CD4-positive, alpha-beta memory T cell (primary cell): ENCODE data around the gene OMD. TPM values are rescaled to one million over a fixed set of nuclear protein-coding genes. Genes with fewer than 3 reads are reported as not detected.

Experiments used
- CTCF ChIA-PET: fragments of 350-600 bp; sonication (Branson Sonifier 250); formaldehyde crosslinking; loops from one replicate; lab custom pipeline; 2021; ENCODE audit warnings: inconsistent platforms; ENCODE audit not compliant: partially characterized antibody; lab: Charles Lee
- POLR2A ChIA-PET: fragments of 350-600 bp; sonication (Branson Sonifier 250); formaldehyde crosslinking; loops from one replicate; lab custom pipeline; 2021; ENCODE audit not compliant: partially characterized antibody; lab: Charles Lee
- DNase-seq, 5 donors: peaks; one replicate each; pipeline versions ENCODE4 v3.0.0 to v3.0.0-alpha.2; 2020 to 2022; ENCODE audit warnings: mixed read lengths in 1 of 5
- H3K27ac ChIP-seq: one replicate; pipeline ENCODE4 v1.7.0; 2013; ENCODE audit warnings: low read depth, low read length
- H3K27me3 ChIP-seq: 2 replicates; pipeline ENCODE4 v1.7.0; 2013; ENCODE audit warnings: mild to moderate bottlenecking, low read length, moderate library complexity; ENCODE audit not compliant: insufficient read depth
- H3K36me3 ChIP-seq: 2 replicates; pipeline ENCODE4 v1.7.0; 2013; ENCODE audit warnings: mild to moderate bottlenecking, low read length, moderate library complexity; ENCODE audit not compliant: insufficient read depth
- H3K4me1 ChIP-seq: 2 replicates; pipeline ENCODE4 v1.7.0; 2013; ENCODE audit warnings: mild to moderate bottlenecking, low read length, moderate library complexity; ENCODE audit not compliant: insufficient read depth
- H3K4me3 ChIP-seq, 2 donors: one replicate each; pipeline ENCODE4 v1.7.0; 2013; ENCODE audit warnings: low read length in 2 of 2, mild to moderate bottlenecking in 1 of 2
- H3K9me3 ChIP-seq, 2 donors: one replicate each; pipeline ENCODE4 v1.7.0; 2013; ENCODE audit warnings: low read length in 2 of 2, control low read depth in 1 of 2; ENCODE audit not compliant: control insufficient read depth in 1 of 2
- H3K27ac Mint-ChIP-seq, 7 donors: one replicate each; pipeline ENCODE4 v1.8.0; 2020 to 2021; ENCODE audit warnings: mixed read lengths in 7 of 7, mild to moderate bottlenecking in 6 of 7, inconsistent platforms in 3 of 7, moderate library complexity in 3 of 7
- H3K27me3 Mint-ChIP-seq, 2 donors: one replicate each; pipeline ENCODE4 v1.8.0; 2020 to 2021; ENCODE audit warnings: mixed read lengths in 2 of 2
- H3K36me3 Mint-ChIP-seq, 2 donors: one replicate each; pipeline ENCODE4 v1.8.0; 2020 to 2021; ENCODE audit warnings: mixed read lengths in 2 of 2, inconsistent platforms in 1 of 2, mild to moderate bottlenecking in 1 of 2
- H3K4me1 Mint-ChIP-seq, 4 donors: one replicate each; pipeline ENCODE4 v1.8.0; 2020 to 2021; ENCODE audit warnings: mixed read lengths in 4 of 4, mild to moderate bottlenecking in 1 of 4
- H3K4me3 Mint-ChIP-seq, 8 donors: one replicate each; pipeline ENCODE4 v1.8.0; 2020 to 2021; ENCODE audit warnings: mixed read lengths in 8 of 8, mild to moderate bottlenecking in 7 of 8, moderate library complexity in 6 of 8, inconsistent platforms in 3 of 8
- H3K9me3 Mint-ChIP-seq, 8 donors: one replicate each; pipeline ENCODE4 v1.8.0; 2020 to 2021; ENCODE audit warnings: mixed read lengths in 8 of 8, mild to moderate bottlenecking in 5 of 8, inconsistent platforms in 3 of 8, moderate library complexity in 1 of 8
- intact Hi-C: fragments of 100-400 bp; cut with micrococcal nuclease; formaldehyde crosslinking; loops from one replicate; pipeline ENCODE4 v1.15.1; 2023
- polyA plus RNA-seq, 2 donors: library from polyadenylated mRNA; unstranded; fragments of 300-500 nt; fragmentation: Illumina TruSeq; gene quantifications; one replicate each; pipeline ENCODE4 v1.2.3, GENCODE V29; 2021
- total RNA-seq, 2 experiments: library from RNA; stranded (reverse); gene quantifications; one replicate each; pipeline ENCODE4 v1.2.3, GENCODE V29; 2021

OMD gene
- total and polyA plus RNA-seq, 4 experiments from 2014 or later = 0.07 to 0.09 TPM; not detected in 2

- intact Hi-C loops = no loop called here
- ChIA-PET CTCF (no interaction called here), POLR2A (no interaction called here)
- Mint-ChIP-seq H3K27ac (no peak overlapping the region), H3K4me1 (peaks cover 0 to 2% (median 0%) of the 10 kb centered on the region in 4 donors), H3K4me3 (no peak overlapping the region), H3K36me3 (no peaks in the 10 kb centered on the region), H3K9me3 (no peaks in the 10 kb centered on the region), H3K27me3 (no peaks in the 10 kb centered on the region)
- Histone ChIP-seq H3K27me3 (no peaks in the 10 kb centered on the region), H3K9me3 (no peaks in the 10 kb centered on the region), H3K4me3 (no peak overlapping the region), H3K27ac (no peak overlapping the region), H3K4me1 (no peaks in the 10 kb centered on the region), H3K36me3 (no peaks in the 10 kb centered on the region)
- no peak for DNase-seq
These were observed 38.8 kb downstream of the OMD start for GRCh38 chr9:92385477-92385876.

GRCh38 chr9:92385001-92385400 is 39.3 kb downstream of the OMD start:
- no peak overlapping the region for H3K27ac Mint-ChIP-seq
- no peak overlapping the region for H3K4me3 Mint-ChIP-seq
- Histone ChIP-seq H3K9me3 (no peaks in the 10 kb centered on the region), H3K4me1 (no peaks in the 10 kb centered on the region), H3K27me3 (no peaks in the 10 kb centered on the region), H3K27ac (no peak overlapping the region), H3K36me3 (no peaks in the 10 kb centered on the region), H3K4me3 (no peak overlapping the region)
- CTCF ChIA-PET = no interaction called here
- H3K9me3 Mint-ChIP-seq = no peaks in the 10 kb centered on the region
- intact Hi-C loops = no loop called here
- H3K27me3 Mint-ChIP-seq = no peaks in the 10 kb centered on the region
- DNase-seq = no peak
- POLR2A ChIA-PET = no interaction called here
- no peaks in the 10 kb centered on the region for H3K36me3 Mint-ChIP-seq
- H3K4me1 Mint-ChIP-seq = peaks cover 0 to 2% (median 0%) of the 10 kb centered on the region in 4 donors

- Mint-ChIP-seq H3K27ac (peak overlapping the region in 1 of 7 donors; percentile 57), H3K4me3 (no peak overlapping the region), H3K9me3 (no peaks in the 10 kb centered on the region), H3K36me3 (no peaks in the 10 kb centered on the region), H3K4me1 (peaks cover under 1 to 5% (median 4%) of the 10 kb centered on the region in 4 donors), H3K27me3 (no peaks in the 10 kb centered on the region)
- ChIA-PET CTCF (no interaction called here), POLR2A (no interaction called here)
- Histone ChIP-seq H3K4me1 (peaks cover 3% of the 10 kb centered on the region), H3K9me3 (no peaks in the 10 kb centered on the region), H3K36me3 (no peaks in the 10 kb centered on the region), H3K4me3 (no peak overlapping the region), H3K27me3 (no peaks in the 10 kb centered on the region), H3K27ac (no peak overlapping the region)
- DNase-seq = no peak
- intact Hi-C loops = no loop called here
These were observed 39.9 kb downstream of the OMD start for GRCh38 chr9:92384375-92384774.

GRCh38 chr9:92381775-92382174 is 42.5 kb downstream of the OMD start:
- no peaks in the 10 kb centered on the region for H3K27me3 Mint-ChIP-seq
- intact Hi-C loops = no loop called here
- peaks cover 2 to 5% of the 10 kb centered on the region in 2 donors for H3K36me3 Mint-ChIP-seq
- H3K4me3 Mint-ChIP-seq = no peak overlapping the region
- no peak overlapping the region for H3K4me3 ChIP-seq
- H3K4me1 ChIP-seq = peaks cover 8% of the 10 kb centered on the region
- peaks cover 0 to 5% (median 0%) of the 10 kb centered on the region in 8 donors for H3K9me3 Mint-ChIP-seq
- no peaks in the 10 kb centered on the region for H3K9me3 ChIP-seq
- H3K36me3 ChIP-seq = no peaks in the 10 kb centered on the region
- no peak overlapping the region for H3K27ac ChIP-seq
- no peak overlapping the region for H3K27ac Mint-ChIP-seq
- ChIA-PET POLR2A (no interaction called here), CTCF (no interaction called here)
- DNase-seq = no peak
- H3K27me3 ChIP-seq = no peaks in the 10 kb centered on the region
- peaks cover 4 to 11% (median 8%) of the 10 kb centered on the region in 4 donors for H3K4me1 Mint-ChIP-seq

GRCh38 chr9:92380603-92381002 is 43.7 kb downstream of the OMD start:
- H3K4me3 ChIP-seq = no peak overlapping the region
- no peak overlapping the region for H3K4me3 Mint-ChIP-seq
- CTCF ChIA-PET = no interaction called here
- H3K4me1 ChIP-seq = peaks cover 8% of the 10 kb centered on the region
- no peaks in the 10 kb centered on the region for H3K27me3 ChIP-seq
- peaks cover 0 to 13% (median 8%) of the 10 kb centered on the region in 8 donors for H3K9me3 Mint-ChIP-seq
- no peaks in the 10 kb centered on the region for H3K27me3 Mint-ChIP-seq
- H3K36me3 ChIP-seq = no peaks in the 10 kb centered on the region
- no peak for DNase-seq
- intact Hi-C loops = no loop called here
- no peak overlapping the region for H3K27ac Mint-ChIP-seq
- no peaks in the 10 kb centered on the region for H3K9me3 ChIP-seq
- POLR2A ChIA-PET = no interaction called here
- no peak overlapping the region for H3K27ac ChIP-seq
- peaks cover 2 to 11% of the 10 kb centered on the region in 2 donors for H3K36me3 Mint-ChIP-seq
- peaks cover 4 to 11% (median 8%) of the 10 kb centered on the region in 4 donors for H3K4me1 Mint-ChIP-seq

- Histone ChIP-seq H3K36me3 (no peaks in the 10 kb centered on the region), H3K4me3 (no peak overlapping the region), H3K4me1 (peaks cover 8% of the 10 kb centered on the region), H3K27ac (no peak overlapping the region), H3K9me3 (no peaks in the 10 kb centered on the region), H3K27me3 (no peaks in the 10 kb centered on the region)
- intact Hi-C loops = no loop called here
- H3K4me1 Mint-ChIP-seq = peaks cover 4 to 11% (median 8%) of the 10 kb centered on the region in 4 donors
- CTCF ChIA-PET = interaction anchor here (0.6 kb wide), 1 partner anchor 30 kb away, joined by 3 read pairs; no protein-coding TSS in a partner anchor
- H3K36me3 Mint-ChIP-seq = peaks cover 2 to 20% of the 10 kb centered on the region in 2 donors
- no peaks in the 10 kb centered on the region for H3K27me3 Mint-ChIP-seq
- H3K9me3 Mint-ChIP-seq = peaks cover 0 to 29% (median 21%) of the 10 kb centered on the region in 8 donors
- peak overlapping the region in 1 of 8 donors; percentile 51 for H3K4me3 Mint-ChIP-seq
- H3K27ac Mint-ChIP-seq = peak overlapping the region in 3 of 7 donors; percentile 12 to 72 (median 47)
- DNase-seq = peak in 3 of 5 donors; percentile 3 to 12 (median 9)
- POLR2A ChIA-PET = no interaction called here
These were observed 45.3 kb downstream of the OMD start for GRCh38 chr9:92378865-92379560.

GRCh38 chr9:92377876-92378275 is 46.4 kb downstream of the OMD start:
- Mint-ChIP-seq H3K4me3 (no peak overlapping the region), H3K27ac (peak overlapping the region in 1 of 7 donors; percentile 7), H3K4me1 (peaks cover 4 to 11% (median 8%) of the 10 kb centered on the region in 4 donors), H3K36me3 (peaks cover 2 to 21% of the 10 kb centered on the region in 2 donors), H3K27me3 (no peaks in the 10 kb centered on the region), H3K9me3 (peaks cover 0 to 39% (median 27%) of the 10 kb centered on the region in 8 donors)
- intact Hi-C loops = no loop called here
- Histone ChIP-seq H3K4me3 (no peak overlapping the region), H3K27ac (no peak overlapping the region), H3K9me3 (no peaks in the 10 kb centered on the region), H3K36me3 (no peaks in the 10 kb centered on the region), H3K4me1 (peaks cover 8% of the 10 kb centered on the region), H3K27me3 (no peaks in the 10 kb centered on the region)
- ChIA-PET CTCF (no interaction called here), POLR2A (no interaction called here)
- no peak for DNase-seq
